ENCODE measurements around the gene MAST1.

GRCh38 chr19:12864721-12865715, 26.7 kb downstream of the MAST1 start:
- no peak; the same call in 1 of the 2 replicates for TF ChIP-seq CTCF (conservative IDR thresholded peaks at IDR 0.05; ENCODE audit: low read length)
- no peak for TF ChIP-seq EZH2phosphoT487 (IDR thresholded peaks at IDR 0.05; ENCODE audit: borderline replicate concordance)
